GM06990 (cell line): ENCODE measurements around the gene BTRC.
A peak's percentile ranks its signal among the peaks of the same experiment; 100 is the strongest.

Experiments used
- DNase-seq: peaks from one replicate; pipeline ENCODE4 v3.0.0-alpha.2; 2011; ENCODE audit not compliant: insufficient read length; ENCODE audit errors: extremely low read depth
- H3K27me3 ChIP-seq: replicated peaks from 2 replicates; pipeline ENCODE4 v1.6.0; 2011; ENCODE audit warnings: low read length; ENCODE audit not compliant: control insufficient read depth, insufficient read depth
- H3K36me3 ChIP-seq: 2 replicates; pipeline ENCODE4 v1.5.1; 2011; ENCODE audit warnings: low read length; ENCODE audit not compliant: control insufficient read depth, insufficient read depth
- H3K4me3 ChIP-seq: replicated peaks from 2 replicates; pipeline ENCODE4 v1.5.1; 2011; ENCODE audit warnings: low read depth, mild to moderate bottlenecking, control low read depth, low read length
- CTCF ChIP-seq: IDR thresholded peaks from 2 replicates; pipeline ENCODE4 v1.5.1; 2011; ENCODE audit warnings: low read length, control low read depth, mild to moderate bottlenecking, inconsistent platforms; ENCODE audit not compliant: insufficient read depth, poor library complexity, severe bottlenecking

The BTRC gene

GRCh38 chr10:101466016-101466912 lies 112.3 kb downstream of the BTRC start:
- Histone ChIP-seq H3K4me3 (no peak overlapping the region), H3K27me3 (no peaks in the 10 kb centered on the region), H3K36me3 (no peaks in the 10 kb centered on the region)
- no peak for DNase-seq
- TF ChIP-seq CTCF: no peak

- peak; percentile 35 for DNase-seq
- no peaks in the 10 kb centered on the region for H3K36me3 ChIP-seq
- H3K27me3 ChIP-seq: no peaks in the 10 kb centered on the region
- no peak overlapping the region for H3K4me3 ChIP-seq
- peak; percentile 88 for TF ChIP-seq CTCF
Observed at GRCh38 chr10:101467286-101467770, 113.4 kb downstream of the BTRC start.

GRCh38 chr10:101468159-101468558 lies 114.2 kb downstream of the BTRC start:
- H3K36me3 ChIP-seq: no peaks in the 10 kb centered on the region
- no peak for DNase-seq

GRCh38 chr10:101476383-101476782 lies 122.4 kb downstream of the BTRC start:
- H3K27me3 ChIP-seq: no peaks in the 10 kb centered on the region
- DNase-seq: no peak
- no peak overlapping the region for H3K4me3 ChIP-seq
- no peak for TF ChIP-seq CTCF
- no peaks in the 10 kb centered on the region for H3K36me3 ChIP-seq

More at GRCh38 chr10:101468159-101468558, 114.2 kb downstream of the BTRC start:
- no peak for TF ChIP-seq CTCF
- no peaks in the 10 kb centered on the region for H3K27me3 ChIP-seq
- H3K4me3 ChIP-seq: no peak overlapping the region

- no peak for DNase-seq
- H3K36me3 ChIP-seq: no peaks in the 10 kb centered on the region
- H3K27me3 ChIP-seq: no peaks in the 10 kb centered on the region
- no peak for TF ChIP-seq CTCF
- no peak overlapping the region for H3K4me3 ChIP-seq
Observed at GRCh38 chr10:101478956-101479355, 125.0 kb downstream of the BTRC start.
